MM.1S (cell line): ENCODE results near the gene KAT14.

ENCODE experiments used
- CTCF ChIP-seq: fragments of 300-600 bp; sonication (generic); IDR thresholded peaks from 2 replicates; pipeline ENCODE4 v1.5.1; 2016; ENCODE audit warnings: antibody characterized with exemption, low read length, mixed read lengths
- EZH2 ChIP-seq: fragments of 300-600 bp; sonication (generic); optimal IDR thresholded peaks from 2 replicates; pipeline ENCODE3; 2017; ENCODE audit warnings: low read depth, mild to moderate bottlenecking, antibody characterized with exemption, low read length, mixed read lengths
- EZH2phosphoT487 ChIP-seq: fragments of 300-600 bp; sonication (generic); IDR thresholded peaks from 2 replicates; pipeline ENCODE4 v1.6.1; 2018; ENCODE audit warnings: antibody characterized with exemption, low read length

GRCh38 chr20:18156045-18156444, 18.4 kb downstream of the KAT14 start:
- TF ChIP-seq CTCF (no peak), EZH2 (no peak), EZH2phosphoT487 (no peak)
